ENCODE results near the gene FERD3L.

DNA sequence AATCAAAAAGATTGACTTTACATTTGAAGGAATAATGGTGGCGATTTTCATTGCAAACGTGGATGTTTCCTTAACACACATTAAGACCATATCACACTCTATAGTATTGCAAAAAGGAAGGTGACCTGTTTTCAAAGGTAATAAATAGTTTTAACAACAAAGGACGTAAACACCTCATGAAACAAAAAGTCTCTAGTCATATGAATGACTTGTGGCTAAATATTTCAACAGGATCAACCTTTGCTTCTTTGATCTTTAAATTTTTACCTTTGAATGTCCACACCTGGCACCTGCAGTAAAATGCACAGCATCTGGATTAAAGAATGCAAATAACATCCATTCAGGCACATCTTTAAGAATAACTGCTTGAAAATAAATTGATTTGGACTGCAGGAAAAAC, 30.0 kb upstream of the FERD3L start:
- TF ChIP-seq, protein P1, sequence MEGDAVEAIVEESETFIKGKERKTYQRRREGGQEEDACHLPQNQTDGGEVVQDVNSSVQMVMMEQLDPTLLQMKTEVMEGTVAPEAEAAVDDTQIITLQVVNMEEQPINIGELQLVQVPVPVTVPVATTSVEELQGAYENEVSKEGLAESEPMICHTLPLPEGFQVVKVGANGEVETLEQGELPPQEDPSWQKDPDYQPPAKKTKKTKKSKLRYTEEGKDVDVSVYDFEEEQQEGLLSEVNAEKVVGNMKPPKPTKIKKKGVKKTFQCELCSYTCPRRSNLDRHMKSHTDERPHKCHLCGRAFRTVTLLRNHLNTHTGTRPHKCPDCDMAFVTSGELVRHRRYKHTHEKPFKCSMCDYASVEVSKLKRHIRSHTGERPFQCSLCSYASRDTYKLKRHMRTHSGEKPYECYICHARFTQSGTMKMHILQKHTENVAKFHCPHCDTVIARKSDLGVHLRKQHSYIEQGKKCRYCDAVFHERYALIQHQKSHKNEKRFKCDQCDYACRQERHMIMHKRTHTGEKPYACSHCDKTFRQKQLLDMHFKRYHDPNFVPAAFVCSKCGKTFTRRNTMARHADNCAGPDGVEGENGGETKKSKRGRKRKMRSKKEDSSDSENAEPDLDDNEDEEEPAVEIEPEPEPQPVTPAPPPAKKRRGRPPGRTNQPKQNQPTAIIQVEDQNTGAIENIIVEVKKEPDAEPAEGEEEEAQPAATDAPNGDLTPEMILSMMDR (IDR thresholded peaks at IDR 0.05) = no peak
- TF ChIP-seq EP300 (IDR thresholded peaks at IDR 0.05) (no peak), POLR2AphosphoS5 (IDR thresholded peaks at IDR 0.05) (no peak), POLR2A (IDR thresholded peaks at IDR 0.05) (no peak)

Data from gastroesophageal sphincter (tissue), 3 donors.